Renal cortical epithelial cell (primary cell): ENCODE data around the gene SNN. TPM values are rescaled to one million over a fixed set of nuclear protein-coding genes. Genes with fewer than 3 reads are reported as not detected.
A peak's percentile ranks its signal among the peaks of the same experiment; 100 is the strongest.

Source experiments
- DNase-seq: peaks from one replicate; pipeline ENCODE4 v3.0.0-alpha.2; 2011; ENCODE audit warnings: low read depth
- total RNA-seq: library from RNA; depleted of rRNA; stranded (reverse); fragments of >200 nt; gene quantifications from 2 replicates; pipeline ENCODE4 v1.2.3, GENCODE V29; 2014

SNN gene
- total RNA-seq, 1 donor from 2014 or later, result 25.4 TPM

GRCh38 chr16:11679941-11680911, 12.0 kb downstream of the SNN start:
- DNase-seq, result no peak

GRCh38 chr16:11681556-11681955, 13.3 kb downstream of the SNN start:
- DNase-seq, result no peak

- no peak for DNase-seq
Observed at GRCh38 chr16:11681976-11682654, 13.9 kb downstream of the SNN start.

GRCh38 chr16:11682655-11683096, 14.4 kb downstream of the SNN start:
- DNase-seq, result peak; percentile 58

- DNase-seq, result no peak
Observed at GRCh38 chr16:11683145-11683544, 14.9 kb downstream of the SNN start.

- no peak for DNase-seq
Observed at GRCh38 chr16:11684231-11685025, 16.2 kb downstream of the SNN start.

- DNase-seq, result peak; percentile 13
Observed at GRCh38 chr16:11685844-11686618, 17.8 kb downstream of the SNN start.

GRCh38 chr16:11686713-11687380, 18.6 kb downstream of the SNN start:
- no peak for DNase-seq

GRCh38 chr16:11687601-11688519, 19.6 kb downstream of the SNN start:
- DNase-seq, result no peak

- DNase-seq, result no peak
Observed at GRCh38 chr16:11688520-11688886, 20.2 kb downstream of the SNN start.

GRCh38 chr16:11689031-11689840, 21.0 kb downstream of the SNN start:
- no peak for DNase-seq

GRCh38 chr16:11691235-11691634, 23.0 kb downstream of the SNN start:
- no peak for DNase-seq

GRCh38 chr16:11691771-11692170, 23.5 kb downstream of the SNN start:
- DNase-seq, result no peak

- DNase-seq, result no peak
Observed at GRCh38 chr16:11692171-11692570, 23.9 kb downstream of the SNN start.

GRCh38 chr16:11692651-11693050, 24.4 kb downstream of the SNN start:
- no peak for DNase-seq

GRCh38 chr16:11696266-11697012, 28.2 kb downstream of the SNN start:
- DNase-seq, result no peak

GRCh38 chr16:11697319-11697718, 29.1 kb downstream of the SNN start:
- no peak for DNase-seq

GRCh38 chr16:11698271-11698689, 30.0 kb downstream of the SNN start:
- peak; percentile 56 for DNase-seq
